Tibial nerve (tissue), 4 donors: ENCODE measurements around the gene DSC3.

Source experiments
- CTCF ChIP-seq, 5 experiments: fragments of 200-600 bp in 3 of 5; fragments of 450-650 bp in 2 of 5; sonication (generic) in 3 of 5; IDR thresholded peaks; one replicate each; pipeline ENCODE4 v1.5.1; 2016 to 2019; ENCODE audit warnings: antibody characterized with exemption in 5 of 5, mild to moderate bottlenecking in 3 of 5, moderate library complexity in 2 of 5
- EP300 ChIP-seq, 2 donors: sonication (generic); formaldehyde crosslinking; IDR thresholded peaks; one replicate each; pipeline ENCODE4 v1.6.1; 2017; ENCODE audit warnings: antibody characterized with exemption in 2 of 2, mild to moderate bottlenecking in 1 of 2
- POLR2A ChIP-seq, 2 donors: fragments of 450-650 bp; IDR thresholded peaks; one replicate each; pipeline ENCODE4 v1.6.1; 2017; ENCODE audit warnings: antibody characterized with exemption in 2 of 2, mild to moderate bottlenecking in 2 of 2, moderate library complexity in 2 of 2

DNA sequence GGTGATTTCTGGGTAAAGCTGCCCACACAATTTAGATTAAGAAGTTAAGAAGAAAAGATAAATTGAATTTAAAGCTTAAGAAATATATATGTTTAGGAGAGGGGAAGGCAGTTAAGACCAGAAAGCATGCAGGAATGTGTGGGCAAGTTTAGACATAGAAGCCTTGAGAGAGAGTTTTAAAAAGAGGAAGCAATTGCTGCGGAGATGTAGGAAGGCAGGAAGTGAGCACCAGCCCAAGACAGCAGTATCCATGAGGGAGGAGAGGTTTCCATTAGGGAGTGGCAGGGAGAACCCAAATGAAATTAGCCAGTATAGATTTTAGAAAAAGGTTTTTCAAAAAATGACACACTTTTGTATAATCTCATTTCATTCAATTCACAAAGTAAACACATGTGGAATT lies 35.3 kb upstream of the DSC3 start:
- TF ChIP-seq CTCF (IDR thresholded peaks at IDR 0.05): no peak
- no peak for TF ChIP-seq EP300 (IDR thresholded peaks at IDR 0.05)
- TF ChIP-seq POLR2A (IDR thresholded peaks at IDR 0.05): no peak
